Kidney epithelial cell (primary cell): ENCODE data around the gene UNK. TPM values are rescaled to one million over a fixed set of nuclear protein-coding genes. Genes with fewer than 3 reads are reported as not detected.
A peak's percentile ranks its signal among the peaks of the same experiment; 100 is the strongest.

ENCODE experiments used
- DNase-seq: peaks from one replicate; pipeline ENCODE4 v3.0.0-alpha.2; 2010; ENCODE audit warnings: low read depth
- H3K27me3 ChIP-seq: 2 replicates; pipeline ENCODE4 v1.6.0; 2011; ENCODE audit warnings: low read length; ENCODE audit not compliant: control insufficient read depth, insufficient read depth
- H3K36me3 ChIP-seq: 2 replicates; pipeline ENCODE4 v1.5.1; 2011; ENCODE audit warnings: low read length; ENCODE audit not compliant: control insufficient read depth, insufficient read depth
- H3K4me3 ChIP-seq: 2 replicates; pipeline ENCODE4 v1.5.1; 2011; ENCODE audit warnings: low read depth, mild to moderate bottlenecking, control low read depth, low read length
- CTCF ChIP-seq: IDR thresholded peaks from 2 replicates; pipeline ENCODE4 v1.5.1; 2011; ENCODE audit warnings: mild to moderate bottlenecking, moderate library complexity, low read length, control low read depth, inconsistent platforms; ENCODE audit not compliant: insufficient read depth, poor library complexity, severe bottlenecking
- total RNA-seq: library from RNA; depleted of rRNA; stranded (reverse); fragments of >200 nt; gene quantifications from 2 replicates; pipeline ENCODE4 v1.2.3, GENCODE V29; 2015

The UNK gene
- total RNA-seq, 1 donor from 2014 or later = 18.6 TPM

GRCh38 chr17:75749545-75750389 is 34.8 kb upstream of the UNK start:
- no peak for DNase-seq
- TF ChIP-seq CTCF = peak; percentile 93
- Histone ChIP-seq H3K36me3 (no peaks in the 10 kb centered on the region), H3K4me3 (no peak overlapping the region), H3K27me3 (peaks cover 3% of the 10 kb centered on the region)

- TF ChIP-seq CTCF = no peak
- Histone ChIP-seq H3K27me3 (peaks cover 3% of the 10 kb centered on the region), H3K36me3 (no peaks in the 10 kb centered on the region), H3K4me3 (no peak overlapping the region)
- DNase-seq = no peak
Measured at GRCh38 chr17:75750661-75751423, 33.8 kb upstream of the UNK start.

- H3K36me3 ChIP-seq = no peaks in the 10 kb centered on the region
Measured at GRCh38 chr17:75751676-75752404, 32.8 kb upstream of the UNK start.

GRCh38 chr17:75752405-75752709 is 32.2 kb upstream of the UNK start:
- no peaks in the 10 kb centered on the region for H3K36me3 ChIP-seq

More at GRCh38 chr17:75751676-75752404, 32.8 kb upstream of the UNK start:
- no peak for TF ChIP-seq CTCF
- peaks cover 3% of the 10 kb centered on the region for H3K27me3 ChIP-seq
- DNase-seq = no peak
- no peak overlapping the region for H3K4me3 ChIP-seq

More at GRCh38 chr17:75752405-75752709, 32.2 kb upstream of the UNK start:
- no peak for TF ChIP-seq CTCF
- H3K4me3 ChIP-seq = no peak overlapping the region
- peaks cover 3% of the 10 kb centered on the region for H3K27me3 ChIP-seq
- DNase-seq = no peak
